GM18505 (cell line): ENCODE data around the gene OR2T6.
A peak's percentile ranks its signal among the peaks of the same experiment; 100 is the strongest.
"Not testable (repeated sequence)": the region's sequence is repeated elsewhere in the genome, so short reads cannot be mapped to it uniquely, and the experiment has no call there.

Experiments used
- ATAC-seq: cut with Tn5 transposase; IDR thresholded peaks from one replicate; pipeline ENCODE4 v1.9.1; 2021; ENCODE audit not compliant: unreplicated experiment
- POLR2A ChIP-seq: IDR thresholded peaks from 4 replicates; pipeline ENCODE4 v1.6.1; 2011; ENCODE audit warnings: borderline replicate concordance; ENCODE audit not compliant: insufficient read depth, insufficient read length; ENCODE audit errors: extremely low read depth

Gene OR2T6

GRCh38 chr1:248406721-248407692 is 31.5 kb downstream of the OR2T6 start:
- no peak for ATAC-seq

GRCh38 chr1:248416226-248416625 is 40.7 kb downstream of the OR2T6 start:
- ATAC-seq, result no peak
- TF ChIP-seq POLR2A, result no peak

More at GRCh38 chr1:248406721-248407692, 31.5 kb downstream of the OR2T6 start:
- no peak for TF ChIP-seq POLR2A

GRCh38 chr1:248417854-248418253 is 42.3 kb downstream of the OR2T6 start:
- no peak for TF ChIP-seq POLR2A

GRCh38 chr1:248421384-248421783 is 45.8 kb downstream of the OR2T6 start:
- no peak for ATAC-seq
- no peak for TF ChIP-seq POLR2A

More at GRCh38 chr1:248417854-248418253, 42.3 kb downstream of the OR2T6 start:
- no peak for ATAC-seq

GRCh38 chr1:248427526-248428191 is 52.1 kb downstream of the OR2T6 start:
- peak; percentile 59 for ATAC-seq

- peak; percentile 99 for ATAC-seq
Measured at GRCh38 chr1:248428192-248428533, 52.6 kb downstream of the OR2T6 start.

GRCh38 chr1:248431683-248432082 is 56.1 kb downstream of the OR2T6 start:
- ATAC-seq, result not testable (repeated sequence)

GRCh38 chr1:248432201-248432600 is 56.7 kb downstream of the OR2T6 start:
- not testable (repeated sequence) for ATAC-seq

- ATAC-seq, result not testable (repeated sequence)
Measured at GRCh38 chr1:248433811-248434415, 58.4 kb downstream of the OR2T6 start.

- ATAC-seq, result peak; percentile 44
Measured at GRCh38 chr1:248434913-248435312, 59.4 kb downstream of the OR2T6 start.

GRCh38 chr1:248436303-248436702 is 60.8 kb downstream of the OR2T6 start:
- ATAC-seq, result peak; percentile 55

GRCh38 chr1:248438668-248439067 is 63.1 kb downstream of the OR2T6 start:
- ATAC-seq, result not testable (repeated sequence)

- ATAC-seq, result not testable (repeated sequence)
Measured at GRCh38 chr1:248439283-248439682, 63.7 kb downstream of the OR2T6 start.
